OCI-LY7 (cell line): ENCODE measurements around the gene PIGA. TPM values are rescaled to one million over a fixed set of nuclear protein-coding genes. Genes with fewer than 3 reads are reported as not detected.

Source experiments
- BruUV-seq: library from RNA; stranded (reverse); fragments of 400-500 nt; replicated peaks from 2 replicates; lab custom pipeline; 2021; lab: Mats Ljungman, UMichigan
- CTCF ChIA-PET: fragments of 300-600 bp; sonication (Branson Sonifier 250); formaldehyde crosslinking; loops from one replicate; lab custom pipeline; 2022; ENCODE audit warnings: antibody characterized with exemption; ENCODE audit not compliant: unreplicated experiment; lab: Charles Lee
- POLR2A ChIA-PET: fragments of 300-600 bp; sonication (Branson Sonifier 250); formaldehyde crosslinking; loops from one replicate; lab custom pipeline; 2022; ENCODE audit warnings: antibody characterized with exemption; lab: Charles Lee
- DNase-seq: peaks from one replicate; pipeline ENCODE4 v3.0.0-alpha.2; 2015; ENCODE audit warnings: low spot score
- H2AFZ ChIP-seq: fragments of 200-600 bp; sonication (generic), shearing (Covaris generic); 2 replicates; pipeline ENCODE4 v1.6.1; 2014; ENCODE audit warnings: mild to moderate bottlenecking, antibody characterized with exemption, low read length, moderate library complexity
- H3K27ac ChIP-seq: fragments of 200-600 bp; sonication (generic); 2 replicates; pipeline ENCODE4 v1.5.1; 2014; ENCODE audit warnings: mixed run types, low read depth, mild to moderate bottlenecking, moderate library complexity, low read length, inconsistent platforms; ENCODE audit not compliant: poor library complexity, severe bottlenecking
- H3K36me3 ChIP-seq: fragments of 200-600 bp; sonication (generic); 2 replicates; pipeline ENCODE4 v1.6.1; 2014; ENCODE audit warnings: mild to moderate bottlenecking, antibody characterized with exemption, low read length, moderate library complexity, mixed read lengths; ENCODE audit not compliant: insufficient read depth
- H3K4me1 ChIP-seq: fragments of 200-600 bp; sonication (generic); 2 replicates; pipeline ENCODE4 v1.5.1; 2014; ENCODE audit warnings: mild to moderate bottlenecking, low read length; ENCODE audit not compliant: insufficient read depth, poor library complexity, severe bottlenecking
- H3K4me2 ChIP-seq: fragments of 200-600 bp; sonication (generic); 2 replicates; pipeline ENCODE4 v1.6.1; 2014; ENCODE audit warnings: mild to moderate bottlenecking, low read length
- H3K4me3 ChIP-seq: fragments of 200-600 bp; sonication (generic); 2 replicates; pipeline ENCODE4 v1.5.1; 2014; ENCODE audit warnings: mild to moderate bottlenecking, low read depth, low read length; ENCODE audit not compliant: poor library complexity, severe bottlenecking
- H3K79me2 ChIP-seq: fragments of 200-600 bp; sonication (generic); 2 replicates; pipeline ENCODE4 v1.6.1; 2016; ENCODE audit warnings: low read depth, mild to moderate bottlenecking, low read length, moderate library complexity, mixed read lengths; ENCODE audit not compliant: insufficient read depth
- H3K9me2 ChIP-seq: fragments of 200-600 bp; sonication (generic); 2 replicates; pipeline ENCODE4 v1.6.1; 2016; ENCODE audit warnings: mild to moderate bottlenecking, low read length, mixed read lengths; ENCODE audit not compliant: insufficient read depth
- H3K9me3 ChIP-seq: fragments of 200-600 bp; sonication (generic); 2 replicates; pipeline ENCODE4 v1.6.1; 2014; ENCODE audit warnings: mild to moderate bottlenecking, mixed run types, low read length, mixed read lengths
- H4K20me1 ChIP-seq: fragments of 200-600 bp; sonication (generic); 2 replicates; pipeline ENCODE4 v1.6.1; 2014; ENCODE audit warnings: mild to moderate bottlenecking, antibody characterized with exemption, low read length, moderate library complexity, mixed read lengths; ENCODE audit not compliant: insufficient read depth
- EZH2phosphoT487 ChIP-seq: fragments of 200-600 bp; sonication (generic); IDR thresholded peaks from 2 replicates; pipeline ENCODE4 v1.6.1; 2018; ENCODE audit warnings: low read depth, borderline replicate concordance, mild to moderate bottlenecking, mixed run types, antibody characterized with exemption, low read length, moderate library complexity, mixed read lengths
- intact Hi-C: fragments of 100-400 bp; cut with micrococcal nuclease; formaldehyde crosslinking; loops from one replicate; pipeline ENCODE4 v1.10.0; 2022; ENCODE audit not compliant: unreplicated experiment
- total RNA-seq, 2 experiments: library from RNA; depleted of rRNA in 1 of 2; stranded (reverse); fragments of >200 nt in 1 of 2; shearing (Covaris generic) in 1 of 2; gene quantifications; 2 replicates each; pipeline ENCODE4 v1.2.3, GENCODE V29; 2014 to 2022
- TF ChIP-seq, protein P1 (sequence below): fragments of 200-600 bp; sonication (generic); conservative IDR thresholded peaks from 2 replicates; pipeline ENCODE4 v1.5.1; 2014; ENCODE audit warnings: mild to moderate bottlenecking, antibody characterized with exemption, low read length, moderate library complexity, mixed read lengths

Gene PIGA
- total RNA-seq, 2 experiments from 2014 or later = 13.1 to 33.0 TPM

DNA sequence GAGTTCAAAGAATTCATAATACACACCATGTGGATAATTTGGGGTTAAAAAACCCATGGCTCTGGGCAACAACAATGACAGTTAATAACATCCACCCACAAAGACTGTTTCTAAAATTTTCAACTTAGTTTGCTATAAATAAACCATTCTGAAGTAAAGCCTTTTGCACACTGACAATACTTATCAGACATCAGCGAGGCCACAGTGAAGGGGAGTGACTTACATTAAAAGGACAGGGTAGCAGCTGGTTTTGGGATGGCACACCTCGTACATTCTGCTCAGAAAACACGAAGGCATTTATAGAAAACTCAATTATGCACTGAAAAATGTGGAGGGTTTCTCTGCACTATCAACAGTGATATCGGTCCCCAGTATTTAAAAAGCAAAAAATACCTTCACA lies 15.0 kb downstream of the PIGA start:
- H4K20me1 ChIP-seq = no peaks in the 10 kb centered on the region
- no peaks in the 10 kb centered on the region for H3K9me3 ChIP-seq
- no peak overlapping the region for H3K4me3 ChIP-seq
- ChIA-PET CTCF (no interaction called here), POLR2A (no interaction called here)
- H3K4me1 ChIP-seq = no peaks in the 10 kb centered on the region
- intact Hi-C loops = no loop called here
- no peak overlapping the region for H3K27ac ChIP-seq
- no peak for TF ChIP-seq EZH2phosphoT487
- TF ChIP-seq, protein P1, sequence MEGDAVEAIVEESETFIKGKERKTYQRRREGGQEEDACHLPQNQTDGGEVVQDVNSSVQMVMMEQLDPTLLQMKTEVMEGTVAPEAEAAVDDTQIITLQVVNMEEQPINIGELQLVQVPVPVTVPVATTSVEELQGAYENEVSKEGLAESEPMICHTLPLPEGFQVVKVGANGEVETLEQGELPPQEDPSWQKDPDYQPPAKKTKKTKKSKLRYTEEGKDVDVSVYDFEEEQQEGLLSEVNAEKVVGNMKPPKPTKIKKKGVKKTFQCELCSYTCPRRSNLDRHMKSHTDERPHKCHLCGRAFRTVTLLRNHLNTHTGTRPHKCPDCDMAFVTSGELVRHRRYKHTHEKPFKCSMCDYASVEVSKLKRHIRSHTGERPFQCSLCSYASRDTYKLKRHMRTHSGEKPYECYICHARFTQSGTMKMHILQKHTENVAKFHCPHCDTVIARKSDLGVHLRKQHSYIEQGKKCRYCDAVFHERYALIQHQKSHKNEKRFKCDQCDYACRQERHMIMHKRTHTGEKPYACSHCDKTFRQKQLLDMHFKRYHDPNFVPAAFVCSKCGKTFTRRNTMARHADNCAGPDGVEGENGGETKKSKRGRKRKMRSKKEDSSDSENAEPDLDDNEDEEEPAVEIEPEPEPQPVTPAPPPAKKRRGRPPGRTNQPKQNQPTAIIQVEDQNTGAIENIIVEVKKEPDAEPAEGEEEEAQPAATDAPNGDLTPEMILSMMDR = no peak
- no peaks in the 10 kb centered on the region for H3K9me2 ChIP-seq
- H2AFZ ChIP-seq = no peak overlapping the region
- peaks cover 39% of the 10 kb centered on the region for H3K36me3 ChIP-seq
- H3K79me2 ChIP-seq = no peaks in the 10 kb centered on the region
- no TSS peak for BruUV-seq
- no peak overlapping the region for H3K4me2 ChIP-seq
- DNase-seq = no peak

DNA sequence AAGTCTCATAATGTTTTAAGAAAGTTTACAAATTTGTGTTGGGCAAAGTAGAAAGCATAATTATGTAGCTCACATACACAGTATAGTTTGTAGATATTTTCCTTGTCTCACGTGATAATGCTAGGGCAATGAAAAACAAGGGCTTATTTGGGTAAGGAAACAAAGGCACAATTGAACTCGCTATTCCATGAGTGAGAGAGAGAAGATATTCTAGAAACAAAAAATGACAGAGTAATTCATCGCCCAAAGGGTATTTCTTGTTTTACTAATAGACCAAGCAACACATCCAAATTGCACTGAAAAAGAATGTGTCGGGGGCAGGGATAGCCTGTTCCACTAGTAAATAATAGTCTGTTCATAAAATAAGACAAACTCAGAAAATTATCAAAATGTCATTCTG lies 16.2 kb downstream of the PIGA start:
- intact Hi-C loops = no loop called here
- CTCF ChIA-PET = no interaction called here

DNA sequence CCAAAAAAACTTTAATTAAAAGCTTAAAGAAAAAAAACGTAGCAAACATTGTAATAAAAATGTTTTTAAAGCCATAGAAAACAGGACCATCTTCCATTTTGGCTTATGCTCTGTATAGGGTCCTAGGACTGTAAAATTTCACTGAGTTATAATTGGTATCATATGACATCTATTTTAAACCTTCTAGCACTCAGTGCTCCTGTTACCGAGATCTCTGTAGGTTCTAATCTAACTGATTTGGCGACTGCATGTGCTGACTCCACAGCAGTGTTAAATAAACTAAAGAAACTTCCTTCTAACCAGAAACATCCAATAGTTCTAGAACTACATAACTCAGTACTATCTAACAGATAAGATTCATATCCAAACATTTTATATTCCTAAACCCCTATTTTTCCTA lies 19.8 kb downstream of the PIGA start, which contains the start of gene ASB11:
ASB11 (minus strand) TSS at position 132 of the 400 bp plus-strand sequence; CDS start at position 97, 35 bp downstream.
- BruUV-seq = no TSS peak
- POLR2A ChIA-PET = no interaction called here

More for the DNA sequence above, 16.2 kb downstream of the PIGA start:
- BruUV-seq = no TSS peak
- POLR2A ChIA-PET = no interaction called here
- H3K4me1 ChIP-seq = no peaks in the 10 kb centered on the region
- H3K9me2 ChIP-seq = no peaks in the 10 kb centered on the region
- H3K4me2 ChIP-seq = no peak overlapping the region
- H4K20me1 ChIP-seq = no peaks in the 10 kb centered on the region
- no peaks in the 10 kb centered on the region for H3K79me2 ChIP-seq
- H3K9me3 ChIP-seq = no peaks in the 10 kb centered on the region
- DNase-seq = no peak
- H3K4me3 ChIP-seq = no peak overlapping the region
- no peak overlapping the region for H3K27ac ChIP-seq
- TF ChIP-seq EZH2phosphoT487 = no peak
- TF ChIP-seq, protein P1 = no peak
- H2AFZ ChIP-seq = no peak overlapping the region
- peaks cover 31% of the 10 kb centered on the region for H3K36me3 ChIP-seq

More for the DNA sequence above, 19.8 kb downstream of the PIGA start, which contains the start of gene ASB11:
- TF ChIP-seq, protein P1 = no peak
- TF ChIP-seq EZH2phosphoT487 = no peak
- no peaks in the 10 kb centered on the region for H3K9me2 ChIP-seq
- H3K4me1 ChIP-seq = no peaks in the 10 kb centered on the region
- H4K20me1 ChIP-seq = no peaks in the 10 kb centered on the region
- H2AFZ ChIP-seq = no peak within 1 kb of the TSS
- H3K9me3 ChIP-seq = no peaks in the 10 kb centered on the region
- no peak for DNase-seq
- intact Hi-C loops = no loop called here
- H3K79me2 ChIP-seq = no peaks in the 10 kb centered on the region
- H3K27ac ChIP-seq = no peak within 1 kb of the TSS
- H3K36me3 ChIP-seq = peaks cover 4% of the 10 kb centered on the region; the same call in 1 of the 2 replicates
- no peak within 1 kb of the TSS for H3K4me3 ChIP-seq
- CTCF ChIA-PET = no interaction called here
- H3K4me2 ChIP-seq = no peak within 1 kb of the TSS
